ENCODE measurements around the gene INPP5D.

Gene INPP5D

DNA sequence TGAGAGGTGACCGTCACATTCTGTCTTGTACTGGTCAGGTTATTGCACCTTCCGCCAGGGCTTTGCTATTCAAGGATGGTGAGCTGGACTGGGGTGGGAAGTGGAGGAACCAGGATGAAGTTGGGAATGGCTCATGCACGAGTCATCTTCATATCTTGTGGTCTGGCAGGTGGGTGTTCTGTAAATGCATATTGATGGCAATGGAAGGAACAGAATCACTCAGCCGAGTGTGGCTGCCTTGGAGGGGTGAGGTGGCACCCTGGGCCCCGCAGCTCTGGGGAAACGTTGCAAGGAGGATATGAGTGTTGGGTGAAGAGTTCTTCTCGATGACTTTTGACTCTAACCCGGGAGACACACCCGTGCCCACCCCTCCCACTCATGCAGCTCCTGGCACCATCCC is 26.5 kb upstream of the INPP5D start:
- Histone ChIP-seq H3K36me3 (ENCODE audit: control insufficient read depth, insufficient read depth, low read length) (no peaks in the 10 kb centered on the region), H3K27me3 (replicated peaks; ENCODE audit: control insufficient read depth, insufficient read depth, low read length) (no peaks in the 10 kb centered on the region; the same call in 1 of the 2 replicates), H3K4me3 (replicated peaks; ENCODE audit: low read depth, low read length) (no peak overlapping the region)
- TF ChIP-seq, protein P1, sequence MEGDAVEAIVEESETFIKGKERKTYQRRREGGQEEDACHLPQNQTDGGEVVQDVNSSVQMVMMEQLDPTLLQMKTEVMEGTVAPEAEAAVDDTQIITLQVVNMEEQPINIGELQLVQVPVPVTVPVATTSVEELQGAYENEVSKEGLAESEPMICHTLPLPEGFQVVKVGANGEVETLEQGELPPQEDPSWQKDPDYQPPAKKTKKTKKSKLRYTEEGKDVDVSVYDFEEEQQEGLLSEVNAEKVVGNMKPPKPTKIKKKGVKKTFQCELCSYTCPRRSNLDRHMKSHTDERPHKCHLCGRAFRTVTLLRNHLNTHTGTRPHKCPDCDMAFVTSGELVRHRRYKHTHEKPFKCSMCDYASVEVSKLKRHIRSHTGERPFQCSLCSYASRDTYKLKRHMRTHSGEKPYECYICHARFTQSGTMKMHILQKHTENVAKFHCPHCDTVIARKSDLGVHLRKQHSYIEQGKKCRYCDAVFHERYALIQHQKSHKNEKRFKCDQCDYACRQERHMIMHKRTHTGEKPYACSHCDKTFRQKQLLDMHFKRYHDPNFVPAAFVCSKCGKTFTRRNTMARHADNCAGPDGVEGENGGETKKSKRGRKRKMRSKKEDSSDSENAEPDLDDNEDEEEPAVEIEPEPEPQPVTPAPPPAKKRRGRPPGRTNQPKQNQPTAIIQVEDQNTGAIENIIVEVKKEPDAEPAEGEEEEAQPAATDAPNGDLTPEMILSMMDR (IDR thresholded peaks at IDR 0.05; ENCODE audit: insufficient read depth, low read length, poor library complexity, severe bottlenecking), result no peak
- no peak for DNase-seq (ENCODE audit: extremely low read depth, insufficient read length)

DNA sequence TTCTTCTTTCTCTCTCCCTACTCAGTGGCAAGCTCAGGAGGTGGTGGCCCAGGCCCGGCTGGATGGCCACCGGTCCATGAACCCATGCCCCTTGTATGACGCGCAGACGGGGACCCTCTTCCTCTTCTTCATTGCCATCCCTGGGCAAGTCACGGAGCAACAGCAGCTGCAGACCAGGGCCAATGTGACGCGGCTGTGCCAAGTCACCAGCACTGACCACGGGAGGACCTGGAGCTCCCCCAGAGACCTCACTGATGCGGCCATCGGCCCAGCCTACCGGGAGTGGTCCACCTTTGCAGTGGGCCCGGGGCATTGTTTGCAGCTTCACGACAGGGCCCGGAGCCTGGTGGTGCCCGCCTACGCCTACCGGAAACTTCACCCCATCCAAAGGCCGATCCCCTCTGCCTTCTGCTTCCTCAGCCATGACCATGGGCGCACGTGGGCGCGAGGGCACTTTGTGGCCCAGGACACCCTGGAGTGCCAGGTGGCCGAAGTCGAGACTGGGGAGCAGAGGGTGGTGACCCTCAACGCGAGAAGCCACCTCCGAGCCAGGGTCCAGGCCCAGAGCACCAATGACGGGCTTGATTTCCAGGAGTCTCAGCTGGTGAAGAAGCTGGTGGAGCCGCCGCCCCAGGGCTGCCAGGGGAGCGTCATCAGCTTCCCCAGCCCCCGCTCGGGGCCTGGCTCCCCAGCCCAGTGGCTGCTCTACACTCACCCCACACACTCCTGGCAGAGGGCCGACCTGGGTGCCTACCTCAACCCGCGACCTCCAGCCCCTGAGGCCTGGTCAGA is 25.9 kb upstream of the INPP5D start:
- Histone ChIP-seq H3K36me3 (ENCODE audit: control insufficient read depth, insufficient read depth, low read length) (no peaks in the 10 kb centered on the region), H3K4me3 (replicated peaks; ENCODE audit: low read depth, low read length) (no peak overlapping the region), H3K27me3 (replicated peaks; ENCODE audit: control insufficient read depth, insufficient read depth, low read length) (no peaks in the 10 kb centered on the region; the same call in 1 of the 2 replicates)
- no peak for DNase-seq (ENCODE audit: extremely low read depth, insufficient read length)
- TF ChIP-seq, protein P1 (IDR thresholded peaks at IDR 0.05; ENCODE audit: insufficient read depth, low read length, poor library complexity, severe bottlenecking), result no peak

DNA sequence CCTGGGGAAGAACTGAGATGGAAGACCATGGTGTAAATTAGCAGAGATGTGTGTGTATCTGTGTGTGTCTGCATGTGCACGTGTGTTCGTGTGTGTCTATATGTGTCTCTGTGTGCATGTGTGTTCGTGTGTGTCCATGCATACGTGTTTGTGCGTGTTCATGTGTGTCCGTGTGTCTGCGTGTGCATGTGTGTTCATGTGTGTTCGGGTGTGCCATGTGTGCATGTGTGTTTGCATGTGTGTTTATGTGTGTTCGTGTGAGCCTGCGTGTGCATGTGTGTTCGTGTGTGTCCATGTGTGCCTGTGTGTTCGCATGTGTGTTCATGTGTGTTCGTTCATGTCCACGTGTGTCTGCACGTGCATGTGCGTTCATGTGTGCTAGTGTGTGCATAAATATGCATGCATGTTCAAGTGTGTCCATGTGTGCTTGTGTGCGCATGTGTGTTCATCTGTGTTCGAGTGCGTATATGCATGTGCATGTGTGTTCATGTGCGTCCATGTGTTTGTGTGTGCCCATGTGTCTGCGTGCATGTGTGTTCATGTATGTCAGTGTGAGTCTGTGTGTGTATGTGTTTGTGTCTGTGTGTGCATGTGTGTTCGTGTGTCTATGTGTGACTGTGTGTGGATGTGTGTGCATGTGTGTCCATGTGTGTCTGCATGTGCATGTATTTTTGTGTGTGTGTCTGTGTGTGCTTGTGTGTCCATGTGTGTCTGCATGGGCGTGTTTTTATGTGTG is 24.5 kb upstream of the INPP5D start:
- no peaks in the 10 kb centered on the region for H3K36me3 ChIP-seq (ENCODE audit: control insufficient read depth, insufficient read depth, low read length)
- DNase-seq (ENCODE audit: extremely low read depth, insufficient read length), result no peak
- no peak overlapping the region for H3K4me3 ChIP-seq (replicated peaks; ENCODE audit: low read depth, low read length)
- TF ChIP-seq, protein P1 (IDR thresholded peaks at IDR 0.05; ENCODE audit: insufficient read depth, low read length, poor library complexity, severe bottlenecking), result no peak
- no peaks in the 10 kb centered on the region; the same call in none of the 2 replicates for H3K27me3 ChIP-seq (replicated peaks; ENCODE audit: control insufficient read depth, insufficient read depth, low read length)

DNA sequence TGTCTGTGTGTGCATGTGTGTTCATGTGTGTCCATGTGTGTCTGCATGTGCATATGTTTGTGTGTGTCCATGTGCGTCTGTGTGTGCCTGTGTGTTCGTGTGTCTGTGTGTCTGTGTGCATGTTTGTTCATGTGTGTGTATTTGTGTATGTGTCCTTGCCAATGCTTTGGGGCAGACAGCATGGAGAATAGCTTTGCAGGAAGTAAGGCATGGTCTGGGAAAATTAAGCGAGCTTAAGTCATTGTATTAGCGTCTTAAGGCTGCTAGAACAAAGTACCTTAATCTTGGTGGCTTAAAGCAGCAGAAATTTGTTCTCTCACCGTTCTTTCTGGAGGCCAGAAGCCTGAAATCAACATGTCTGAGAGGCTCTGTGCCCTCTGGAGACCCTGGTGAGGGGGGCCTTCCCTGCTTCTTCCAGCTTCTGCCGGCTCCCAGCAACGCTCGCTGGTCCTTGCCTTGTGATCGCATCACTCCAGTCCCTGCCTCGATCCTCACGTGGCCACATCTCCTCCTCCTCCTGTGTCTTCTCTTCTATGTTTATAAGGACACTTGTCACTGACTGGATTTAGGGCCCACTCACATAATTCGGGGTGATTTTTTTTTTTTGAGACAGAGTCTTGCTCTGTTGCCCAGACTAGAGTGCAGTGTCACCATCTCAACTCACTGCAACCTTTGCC is 23.8 kb upstream of the INPP5D start:
- Histone ChIP-seq H3K36me3 (ENCODE audit: control insufficient read depth, insufficient read depth, low read length) (no peaks in the 10 kb centered on the region), H3K27me3 (replicated peaks; ENCODE audit: control insufficient read depth, insufficient read depth, low read length) (no peaks in the 10 kb centered on the region; the same call in none of the 2 replicates), H3K4me3 (replicated peaks; ENCODE audit: low read depth, low read length) (no peak overlapping the region)
- DNase-seq (ENCODE audit: extremely low read depth, insufficient read length), result no peak
- TF ChIP-seq, protein P1 (IDR thresholded peaks at IDR 0.05; ENCODE audit: insufficient read depth, low read length, poor library complexity, severe bottlenecking), result no peak

DNA sequence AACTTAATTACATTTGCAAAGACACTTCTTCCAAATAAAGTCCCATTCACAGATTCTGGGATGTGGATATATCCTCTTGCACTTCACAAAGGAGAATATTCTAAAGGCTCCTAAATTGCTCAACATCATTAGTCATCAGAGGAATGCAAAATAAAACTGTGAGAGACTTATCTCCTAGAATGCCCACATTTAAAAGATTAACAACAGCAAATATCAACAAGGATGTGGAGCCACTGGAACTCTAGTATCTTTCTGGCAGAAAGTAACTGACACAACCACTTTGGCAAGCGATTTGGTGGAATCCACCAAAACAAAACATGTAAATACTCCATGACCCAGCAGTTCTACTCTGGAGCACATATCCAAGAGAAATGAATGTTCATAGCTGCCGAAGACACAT is 23.1 kb upstream of the INPP5D start:
- no peak for DNase-seq (ENCODE audit: extremely low read depth, insufficient read length)
- TF ChIP-seq, protein P1 (IDR thresholded peaks at IDR 0.05; ENCODE audit: insufficient read depth, low read length, poor library complexity, severe bottlenecking), result no peak
- Histone ChIP-seq H3K36me3 (ENCODE audit: control insufficient read depth, insufficient read depth, low read length) (no peaks in the 10 kb centered on the region), H3K4me3 (replicated peaks; ENCODE audit: low read depth, low read length) (no peak overlapping the region), H3K27me3 (replicated peaks; ENCODE audit: control insufficient read depth, insufficient read depth, low read length) (no peaks in the 10 kb centered on the region; the same call in none of the 2 replicates)
